ENCODE results near the gene TPRN.

GRCh38 chr9:137229903-137230704 is 29.6 kb upstream of the TPRN start:
- TF ChIP-seq CTCF (conservative IDR thresholded peaks at IDR 0.05; ENCODE audit: low read depth, low read length) (no peak), EZH2 (IDR thresholded peaks at IDR 0.05; ENCODE audit: borderline replicate concordance, low read depth, low read length, poor library complexity, severe bottlenecking) (no peak)
